Measurements from ENCODE around the gene CCDC187.
A peak's percentile ranks its signal among the peaks of the same experiment; 100 is the strongest.
"Not testable (repeated sequence)": the region's sequence is repeated elsewhere in the genome, so short reads cannot be mapped to it uniquely, and the experiment has no call there.

Gene CCDC187

GRCh38 chr9:136239983-136240330 is 63.9 kb downstream of the CCDC187 start:
- no peak for DNase-seq (ENCODE audit: low read depth in 2 of 2)

GRCh38 chr9:136239135-136239982 is 64.5 kb downstream of the CCDC187 start:
- DNase-seq (ENCODE audit: low read depth in 2 of 2): no peak

- no peak for DNase-seq (ENCODE audit: low read depth in 2 of 2)
Measured at GRCh38 chr9:136238342-136238732, 65.6 kb downstream of the CCDC187 start.

GRCh38 chr9:136237486-136238341 is 66.2 kb downstream of the CCDC187 start:
- DNase-seq (ENCODE audit: low read depth in 2 of 2): no peak

GRCh38 chr9:136236471-136237410 is 67.2 kb downstream of the CCDC187 start:
- not testable (repeated sequence) for DNase-seq (ENCODE audit: low read depth in 2 of 2)

- DNase-seq (ENCODE audit: low read depth in 2 of 2): no peak
Measured at GRCh38 chr9:136235709-136236455, 68.0 kb downstream of the CCDC187 start.

GRCh38 chr9:136235171-136235570 is 68.7 kb downstream of the CCDC187 start:
- DNase-seq (ENCODE audit: low read depth in 2 of 2): no peak

- DNase-seq (ENCODE audit: low read depth in 2 of 2): no peak
Measured at GRCh38 chr9:136234597-136234996, 69.3 kb downstream of the CCDC187 start.

- no peak for DNase-seq (ENCODE audit: low read depth in 2 of 2)
Measured at GRCh38 chr9:136233868-136234267, 70.0 kb downstream of the CCDC187 start.

- no peak for DNase-seq (ENCODE audit: low read depth in 2 of 2)
Measured at GRCh38 chr9:136233411-136233810, 70.5 kb downstream of the CCDC187 start.

- DNase-seq (ENCODE audit: low read depth in 2 of 2): no peak
Measured at GRCh38 chr9:136232969-136233368, 70.9 kb downstream of the CCDC187 start.

- no peak for DNase-seq (ENCODE audit: low read depth in 2 of 2)
Measured at GRCh38 chr9:136231478-136232297, 72.2 kb downstream of the CCDC187 start.

- no peak for DNase-seq (ENCODE audit: low read depth in 2 of 2)
Measured at GRCh38 chr9:136230773-136231172, 73.1 kb downstream of the CCDC187 start.

GRCh38 chr9:136230365-136230764 is 73.5 kb downstream of the CCDC187 start:
- no peak for DNase-seq (ENCODE audit: low read depth in 2 of 2)

GRCh38 chr9:136229096-136230065 is 74.5 kb downstream of the CCDC187 start:
- DNase-seq (ENCODE audit: low read depth in 2 of 2): no peak

GRCh38 chr9:136228107-136228875 is 75.6 kb downstream of the CCDC187 start:
- peak in 1 of 2 donors; percentile 9 for DNase-seq (ENCODE audit: low read depth in 2 of 2)

- no peak for DNase-seq (ENCODE audit: low read depth in 2 of 2)
Measured at GRCh38 chr9:136226680-136227407, 77.0 kb downstream of the CCDC187 start.
